OCI-LY7 (cell line): ENCODE measurements around the gene ASB11. TPM values are rescaled to one million over a fixed set of nuclear protein-coding genes. Genes with fewer than 3 reads are reported as not detected.

Source experiments
- BruUV-seq: library from RNA; stranded (reverse); fragments of 400-500 nt; replicated peaks from 2 replicates; lab custom pipeline; 2021; lab: Mats Ljungman, UMichigan
- CTCF ChIA-PET: fragments of 300-600 bp; sonication (Branson Sonifier 250); formaldehyde crosslinking; loops from one replicate; lab custom pipeline; 2022; ENCODE audit warnings: antibody characterized with exemption; ENCODE audit not compliant: unreplicated experiment; lab: Charles Lee
- POLR2A ChIA-PET: fragments of 300-600 bp; sonication (Branson Sonifier 250); formaldehyde crosslinking; loops from one replicate; lab custom pipeline; 2022; ENCODE audit warnings: antibody characterized with exemption; lab: Charles Lee
- DNase-seq: peaks from one replicate; pipeline ENCODE4 v3.0.0-alpha.2; 2015; ENCODE audit warnings: low spot score
- H2AFZ ChIP-seq: fragments of 200-600 bp; sonication (generic), shearing (Covaris generic); 2 replicates; pipeline ENCODE4 v1.6.1; 2014; ENCODE audit warnings: mild to moderate bottlenecking, antibody characterized with exemption, low read length, moderate library complexity
- H3K27ac ChIP-seq: fragments of 200-600 bp; sonication (generic); 2 replicates; pipeline ENCODE4 v1.5.1; 2014; ENCODE audit warnings: mixed run types, low read depth, mild to moderate bottlenecking, moderate library complexity, low read length, inconsistent platforms; ENCODE audit not compliant: poor library complexity, severe bottlenecking
- H3K36me3 ChIP-seq: fragments of 200-600 bp; sonication (generic); 2 replicates; pipeline ENCODE4 v1.6.1; 2014; ENCODE audit warnings: mild to moderate bottlenecking, antibody characterized with exemption, low read length, moderate library complexity, mixed read lengths; ENCODE audit not compliant: insufficient read depth
- H3K4me1 ChIP-seq: fragments of 200-600 bp; sonication (generic); 2 replicates; pipeline ENCODE4 v1.5.1; 2014; ENCODE audit warnings: mild to moderate bottlenecking, low read length; ENCODE audit not compliant: insufficient read depth, poor library complexity, severe bottlenecking
- H3K4me2 ChIP-seq: fragments of 200-600 bp; sonication (generic); 2 replicates; pipeline ENCODE4 v1.6.1; 2014; ENCODE audit warnings: mild to moderate bottlenecking, low read length
- H3K4me3 ChIP-seq: fragments of 200-600 bp; sonication (generic); 2 replicates; pipeline ENCODE4 v1.5.1; 2014; ENCODE audit warnings: mild to moderate bottlenecking, low read depth, low read length; ENCODE audit not compliant: poor library complexity, severe bottlenecking
- H3K79me2 ChIP-seq: fragments of 200-600 bp; sonication (generic); 2 replicates; pipeline ENCODE4 v1.6.1; 2016; ENCODE audit warnings: low read depth, mild to moderate bottlenecking, low read length, moderate library complexity, mixed read lengths; ENCODE audit not compliant: insufficient read depth
- H3K9me2 ChIP-seq: fragments of 200-600 bp; sonication (generic); 2 replicates; pipeline ENCODE4 v1.6.1; 2016; ENCODE audit warnings: mild to moderate bottlenecking, low read length, mixed read lengths; ENCODE audit not compliant: insufficient read depth
- H3K9me3 ChIP-seq: fragments of 200-600 bp; sonication (generic); 2 replicates; pipeline ENCODE4 v1.6.1; 2014; ENCODE audit warnings: mild to moderate bottlenecking, mixed run types, low read length, mixed read lengths
- H4K20me1 ChIP-seq: fragments of 200-600 bp; sonication (generic); 2 replicates; pipeline ENCODE4 v1.6.1; 2014; ENCODE audit warnings: mild to moderate bottlenecking, antibody characterized with exemption, low read length, moderate library complexity, mixed read lengths; ENCODE audit not compliant: insufficient read depth
- CTCF ChIP-seq: fragments of 200-600 bp; sonication (generic); conservative IDR thresholded peaks from 2 replicates; pipeline ENCODE4 v1.5.1; 2014; ENCODE audit warnings: mild to moderate bottlenecking, antibody characterized with exemption, low read length, moderate library complexity, mixed read lengths
- EZH2phosphoT487 ChIP-seq: fragments of 200-600 bp; sonication (generic); IDR thresholded peaks from 2 replicates; pipeline ENCODE4 v1.6.1; 2018; ENCODE audit warnings: low read depth, borderline replicate concordance, mild to moderate bottlenecking, mixed run types, antibody characterized with exemption, low read length, moderate library complexity, mixed read lengths
- intact Hi-C: fragments of 100-400 bp; cut with micrococcal nuclease; formaldehyde crosslinking; loops from one replicate; pipeline ENCODE4 v1.10.0; 2022; ENCODE audit not compliant: unreplicated experiment
- total RNA-seq, 2 experiments: library from RNA; depleted of rRNA in 1 of 2; stranded (reverse); fragments of >200 nt in 1 of 2; shearing (Covaris generic) in 1 of 2; gene quantifications; 2 replicates each; pipeline ENCODE4 v1.2.3, GENCODE V29; 2014 to 2022

ASB11 gene
- total RNA-seq, 2 experiments from 2014 or later, result not detected

- no peak overlapping the region for H3K27ac ChIP-seq
- TF ChIP-seq CTCF (no peak), EZH2phosphoT487 (no peak)
- ChIA-PET POLR2A (interaction anchor here (0.5 to 2.0 kb wide), 2 partner anchors 9 to 63 kb away, joined by 3 to 8 read pairs; no protein-coding TSS in a partner anchor), CTCF (interaction anchor here (0.9 kb wide), 1 partner anchor 9 kb away, joined by 3 read pairs; no protein-coding TSS in a partner anchor)
- no peaks in the 10 kb centered on the region for H3K9me2 ChIP-seq
- no peaks in the 10 kb centered on the region for H3K79me2 ChIP-seq
- no peak for DNase-seq
- no peaks in the 10 kb centered on the region for H4K20me1 ChIP-seq
- no peaks in the 10 kb centered on the region for H3K4me1 ChIP-seq
- no peaks in the 10 kb centered on the region for H3K36me3 ChIP-seq
- H2AFZ ChIP-seq, result no peak overlapping the region
- intact Hi-C loops, result loop anchor here (10.0 kb wide), 1 partner anchor 206 kb away; no protein-coding TSS in a partner anchor
- H3K4me2 ChIP-seq, result no peak overlapping the region
- no TSS peak for BruUV-seq
- no peak overlapping the region for H3K4me3 ChIP-seq
- no peaks in the 10 kb centered on the region for H3K9me3 ChIP-seq
Measured at GRCh38 chrX:15358533-15358932, 43.1 kb upstream of the ASB11 start.

GRCh38 chrX:15356444-15356843, 41.0 kb upstream of the ASB11 start:
- Histone ChIP-seq H3K9me2 (no peaks in the 10 kb centered on the region), H3K36me3 (no peaks in the 10 kb centered on the region), H2AFZ (no peak overlapping the region), H4K20me1 (no peaks in the 10 kb centered on the region), H3K27ac (no peak overlapping the region), H3K4me3 (no peak overlapping the region), H3K4me1 (no peaks in the 10 kb centered on the region), H3K9me3 (no peaks in the 10 kb centered on the region), H3K79me2 (no peaks in the 10 kb centered on the region), H3K4me2 (no peak overlapping the region)
- ChIA-PET POLR2A (interaction anchor here (1.3 kb wide), 1 partner anchor 10 kb away, joined by 3 read pairs; no protein-coding TSS in a partner anchor), CTCF (no interaction called here)
- intact Hi-C loops, result loop anchor here (10.0 kb wide), 1 partner anchor 208 kb away; no protein-coding TSS in a partner anchor
- BruUV-seq, result no TSS peak
- no peak for DNase-seq
- TF ChIP-seq EZH2phosphoT487 (no peak), CTCF (no peak)

GRCh38 chrX:15350329-15350996, 35.0 kb upstream of the ASB11 start:
- Histone ChIP-seq H3K4me3 (no peak overlapping the region), H3K9me3 (no peaks in the 10 kb centered on the region), H3K79me2 (no peaks in the 10 kb centered on the region), H3K27ac (no peak overlapping the region), H3K4me2 (no peak overlapping the region), H3K36me3 (no peaks in the 10 kb centered on the region), H2AFZ (no peak overlapping the region), H3K9me2 (no peaks in the 10 kb centered on the region), H4K20me1 (no peaks in the 10 kb centered on the region), H3K4me1 (no peaks in the 10 kb centered on the region)
- POLR2A ChIA-PET, result interaction anchor here (0.6 to 1.9 kb wide), 3 partner anchors 16 to 117 kb away, joined by 3 to 10 read pairs (median 3); no protein-coding TSS in a partner anchor
- BruUV-seq, result no TSS peak
- CTCF ChIA-PET, result interaction anchor here (3.8 kb wide), 1 partner anchor 116 kb away, joined by 17 read pairs; no protein-coding TSS in a partner anchor
- no peak for TF ChIP-seq EZH2phosphoT487
- TF ChIP-seq CTCF, result no peak
- intact Hi-C loops, result loop anchor here (10.0 kb wide), 1 partner anchor 214 kb away; no protein-coding TSS in a partner anchor
- no peak for DNase-seq
